Activated CD8-positive, alpha-beta memory T cell treated with anti-CD3 and anti-CD28 coated beads, Interleukin-2, amount 50 U/mL, for 1 hour (primary cell): ENCODE measurements around the gene ATG2B.
A peak's percentile ranks its signal among the peaks of the same experiment; 100 is the strongest.

ENCODE experiments used
- DNase-seq: peaks from one replicate; pipeline ENCODE4 v3.0.0-alpha.2; 2020; ENCODE audit errors: extremely low read depth

ATG2B gene

GRCh38 chr14:96362965-96363750 is at the start of gene ATG2B, which contains the start of gene GSKIP:
TSS of gene ATG2B (minus strand) at chr14:96363341. CDS start at chr14:96362976, 365 bp downstream.
TSS of gene GSKIP (plus strand) at chr14:96363526. CDS start at chr14:96382248, 18,722 bp downstream.
- peak; percentile 85 for DNase-seq

- DNase-seq: no peak
Measured at GRCh38 chr14:96410119-96410518, 47.0 kb upstream of the ATG2B start.

GRCh38 chr14:96409701-96410100 is 46.6 kb upstream of the ATG2B start:
- DNase-seq: no peak

GRCh38 chr14:96408608-96409007 is 45.5 kb upstream of the ATG2B start:
- DNase-seq: no peak

GRCh38 chr14:96407935-96408570 is 44.9 kb upstream of the ATG2B start:
- no peak for DNase-seq

GRCh38 chr14:96405677-96406076 is 42.5 kb upstream of the ATG2B start:
- DNase-seq: no peak

GRCh38 chr14:96403409-96403808 is 40.3 kb upstream of the ATG2B start:
- DNase-seq: no peak

- DNase-seq: no peak
Measured at GRCh38 chr14:96400495-96400894, 37.4 kb upstream of the ATG2B start.

GRCh38 chr14:96399405-96399804 is 36.3 kb upstream of the ATG2B start:
- DNase-seq: no peak

GRCh38 chr14:96398921-96399320 is 35.8 kb upstream of the ATG2B start:
- DNase-seq: no peak

- no peak for DNase-seq
Measured at GRCh38 chr14:96398432-96398831, 35.3 kb upstream of the ATG2B start.

- no peak for DNase-seq
Measured at GRCh38 chr14:96394047-96394815, 31.1 kb upstream of the ATG2B start.

- DNase-seq: no peak
Measured at GRCh38 chr14:96393071-96393691, 30.0 kb upstream of the ATG2B start.

- peak; percentile 95 for DNase-seq
Measured at GRCh38 chr14:96391293-96392118, 28.4 kb upstream of the ATG2B start.

GRCh38 chr14:96390965-96391292 is 27.8 kb upstream of the ATG2B start:
- DNase-seq: no peak

GRCh38 chr14:96385385-96385784 is 22.2 kb upstream of the ATG2B start:
- DNase-seq: no peak

- no peak for DNase-seq
Measured at GRCh38 chr14:96384740-96385139, 21.6 kb upstream of the ATG2B start.

GRCh38 chr14:96384053-96384452 is 20.9 kb upstream of the ATG2B start:
- DNase-seq: no peak

GRCh38 chr14:96383445-96383844 is 20.3 kb upstream of the ATG2B start:
- no peak for DNase-seq

- no peak for DNase-seq
Measured at GRCh38 chr14:96380735-96381134, 17.6 kb upstream of the ATG2B start.

GRCh38 chr14:96376093-96376492 is 13.0 kb upstream of the ATG2B start:
- DNase-seq: no peak
